ENCODE measurements around the gene RFXANK.

The RFXANK gene

DNA sequence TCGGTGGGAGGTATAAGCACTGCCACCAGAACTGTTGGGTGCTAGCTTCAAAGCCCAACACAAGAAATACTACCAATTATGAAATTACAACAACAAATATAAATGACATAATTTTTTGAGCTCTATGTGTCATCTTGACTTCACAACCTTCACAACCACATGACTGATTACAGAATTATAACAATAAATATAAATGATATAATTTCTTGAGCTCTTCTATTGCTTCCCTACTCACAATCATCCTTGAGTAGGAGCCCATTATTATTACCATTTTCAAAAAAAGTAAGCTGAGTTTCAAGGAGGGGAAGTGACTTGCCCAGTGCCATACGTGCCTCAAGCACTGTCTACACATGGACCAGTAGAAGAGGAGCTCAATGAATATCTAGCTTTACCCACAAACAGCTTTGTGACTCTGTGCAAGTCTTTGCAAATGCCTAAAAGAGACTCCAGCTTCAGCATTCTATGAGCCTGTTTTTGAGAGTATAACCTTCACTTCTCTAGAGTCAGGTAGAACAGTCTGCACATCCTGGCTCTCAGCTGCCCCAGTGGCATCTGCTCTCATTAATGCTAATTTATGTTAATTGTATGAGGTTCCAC, 42.3 kb downstream of the RFXANK start:
- no peak for DNase-seq

DNA sequence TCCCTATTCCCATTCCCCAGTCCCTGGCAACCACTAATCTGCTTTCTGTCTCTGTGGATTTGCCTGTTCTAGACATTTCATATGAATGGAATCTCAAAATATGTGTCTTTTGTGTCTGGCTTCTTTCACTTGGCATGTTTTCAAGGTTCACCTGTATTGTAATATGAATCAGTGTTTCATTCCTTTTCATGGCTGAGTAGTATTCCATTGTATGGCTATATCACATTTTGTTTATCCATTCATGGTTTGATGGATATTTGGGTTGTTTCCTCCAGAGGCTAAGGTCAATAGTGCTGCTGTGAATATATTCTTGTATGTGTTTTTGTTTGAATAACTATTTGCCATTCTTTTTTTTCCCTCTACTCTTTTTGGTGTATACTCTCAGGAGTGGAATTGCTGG, 44.1 kb downstream of the RFXANK start:
- no peak for DNase-seq

DNA sequence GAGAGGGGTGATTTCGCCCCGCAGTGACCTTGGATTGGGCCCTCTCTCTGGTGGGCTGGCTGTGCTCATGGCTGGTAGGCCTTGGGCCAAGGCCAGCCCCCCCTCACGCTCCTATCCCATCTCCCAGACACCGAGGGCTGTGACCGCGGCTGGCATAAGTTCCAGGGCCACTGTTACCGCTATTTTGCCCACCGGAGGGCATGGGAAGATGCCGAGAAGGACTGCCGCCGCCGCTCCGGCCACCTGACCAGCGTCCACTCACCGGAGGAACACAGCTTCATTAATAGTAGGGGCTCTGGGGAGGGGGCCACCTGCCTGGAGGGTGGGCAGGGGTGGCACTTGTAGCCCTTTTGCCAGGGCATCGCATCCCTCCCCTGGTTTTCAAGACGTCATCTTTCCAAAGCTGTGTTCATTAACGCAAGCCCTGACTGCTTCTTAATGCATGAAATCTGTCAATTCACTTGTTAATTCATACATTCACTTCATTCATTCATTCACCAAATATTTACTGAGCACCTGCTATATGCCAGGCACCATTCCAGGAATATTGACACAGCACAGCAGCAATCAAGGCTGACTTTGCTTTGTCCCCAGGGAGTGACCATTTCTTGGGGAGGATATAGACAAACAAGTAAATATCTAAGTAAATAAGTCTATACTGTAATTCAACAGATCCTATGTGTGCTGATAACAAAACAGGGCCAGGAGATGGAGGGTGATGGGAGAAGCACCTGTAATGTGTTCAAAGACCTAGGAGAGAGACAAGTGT, 46.3 kb downstream of the RFXANK start:
- DNase-seq, result no peak

DNA sequence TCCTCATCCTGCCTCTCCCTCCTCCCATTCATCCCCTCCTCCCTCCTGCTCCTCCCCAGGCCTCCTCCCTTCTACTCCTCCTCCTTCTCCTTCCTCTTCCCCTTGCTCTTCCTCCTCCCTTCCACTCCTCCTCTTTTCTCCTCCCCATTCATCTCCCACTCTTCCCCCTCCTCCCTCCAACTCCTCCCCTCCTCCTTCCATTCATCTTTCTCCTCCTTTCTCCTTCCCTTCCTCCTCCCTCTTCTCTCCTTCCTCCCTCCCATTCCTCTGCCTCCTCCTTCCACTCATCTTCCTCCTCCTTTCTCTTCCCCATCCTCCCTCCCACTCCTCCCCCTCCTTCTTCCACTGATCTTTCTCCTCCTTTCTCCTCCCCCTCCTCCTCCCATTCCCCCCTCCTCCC, 47.6 kb downstream of the RFXANK start:
- DNase-seq, result no peak

DNA sequence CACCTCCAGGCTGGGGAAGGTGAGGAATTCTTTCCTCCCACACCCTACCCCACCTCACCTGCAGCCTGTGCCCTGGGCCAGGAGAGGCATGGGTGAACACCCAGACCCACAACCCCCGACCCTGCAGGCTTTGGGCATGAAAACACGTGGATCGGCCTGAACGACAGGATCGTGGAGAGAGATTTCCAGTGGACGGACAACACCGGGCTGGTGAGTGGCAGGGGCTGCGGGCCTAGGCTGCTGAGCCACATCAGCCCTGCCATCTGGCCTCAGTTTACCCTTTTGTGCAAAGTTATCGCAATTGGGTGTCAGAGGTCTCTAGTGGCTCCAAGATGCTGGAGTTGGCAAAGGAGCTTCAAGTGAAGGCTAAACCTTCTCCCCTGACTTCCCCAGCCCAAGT, 48.4 kb downstream of the RFXANK start:
- no peak for DNase-seq

DNA sequence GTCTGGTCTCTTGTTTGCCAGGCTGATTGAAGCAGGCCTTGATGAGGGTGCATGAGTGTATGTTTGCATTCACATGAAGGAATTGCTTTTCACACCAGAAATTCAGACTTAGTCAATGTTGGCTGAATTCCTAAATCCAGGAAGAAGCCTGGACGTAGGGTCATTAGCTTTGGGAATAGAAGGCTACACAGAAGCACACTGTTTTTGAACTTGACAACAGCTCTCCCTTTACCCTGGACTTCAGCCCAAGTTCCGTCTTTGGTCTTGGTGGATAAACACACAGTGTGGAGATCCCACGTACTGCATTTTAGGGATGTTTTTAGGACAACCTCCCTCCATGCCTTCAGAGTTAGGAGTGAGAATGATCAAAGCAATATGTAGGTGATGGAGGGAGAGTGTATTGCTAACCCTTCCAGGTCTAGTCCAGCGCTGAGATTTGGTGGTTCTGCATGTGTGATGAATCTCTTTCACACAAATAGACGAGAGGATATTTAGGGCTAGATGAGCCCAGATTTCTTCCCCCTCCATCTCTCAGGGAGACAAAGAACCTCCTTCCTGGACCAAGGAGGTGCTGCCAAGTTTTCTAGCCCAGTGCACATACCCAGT, 58.2 kb downstream of the RFXANK start:
- DNase-seq, result no peak
